HL-60/S4 (cell line): ENCODE data around the gene ZNF526.

Experiments
- in situ Hi-C: fragments of 300-500 bp; cut with MboI; formaldehyde crosslinking; loops from 2 replicates; pipeline ENCODE4 v1.14.3; 2022; ENCODE audit warnings: low sequenced_read_pairs

ZNF526 gene

GRCh38 chr19:42220751-42221097 lies 612 bp downstream of the ZNF526 start:
- in situ Hi-C loops: no loop called here

GRCh38 chr19:42224940-42225717 lies 5.0 kb downstream of the ZNF526 start:
- in situ Hi-C loops: no loop called here

GRCh38 chr19:42225718-42226292 lies 5.7 kb downstream of the ZNF526 start:
- in situ Hi-C loops: no loop called here

- in situ Hi-C loops: no loop called here
These were observed 6.8 kb downstream of the ZNF526 start for GRCh38 chr19:42226886-42227285.

- in situ Hi-C loops: no loop called here
These were observed 8.5 kb downstream of the ZNF526 start for GRCh38 chr19:42228641-42229040.

- in situ Hi-C loops: no loop called here
These were observed 9.3 kb downstream of the ZNF526 start for GRCh38 chr19:42229301-42229854.

- in situ Hi-C loops: no loop called here
These were observed 9.8 kb downstream of the ZNF526 start for GRCh38 chr19:42229855-42230351.

- in situ Hi-C loops: no loop called here
These were observed 10.5 kb downstream of the ZNF526 start for GRCh38 chr19:42230571-42230970.

- in situ Hi-C loops: no loop called here
These were observed 12.3 kb downstream of the ZNF526 start for GRCh38 chr19:42232435-42232834.

GRCh38 chr19:42233106-42233505 lies 13.0 kb downstream of the ZNF526 start:
- in situ Hi-C loops: no loop called here

- in situ Hi-C loops: no loop called here
These were observed 13.7 kb downstream of the ZNF526 start for GRCh38 chr19:42233678-42234292.

- in situ Hi-C loops: no loop called here
These were observed 14.3 kb downstream of the ZNF526 start for GRCh38 chr19:42234364-42234763.

GRCh38 chr19:42235181-42235580 lies 15.1 kb downstream of the ZNF526 start:
- in situ Hi-C loops: no loop called here

GRCh38 chr19:42239544-42240220 lies 19.6 kb downstream of the ZNF526 start:
- in situ Hi-C loops: no loop called here

- in situ Hi-C loops: no loop called here
These were observed 21.2 kb downstream of the ZNF526 start for GRCh38 chr19:42241279-42241678.

GRCh38 chr19:42242069-42242511 lies 22.0 kb downstream of the ZNF526 start:
- in situ Hi-C loops: no loop called here

- in situ Hi-C loops: no loop called here
These were observed 22.6 kb downstream of the ZNF526 start, which contains the start of gene GSK3A for GRCh38 chr19:42242512-42243409. TSS of gene GSK3A (minus strand) at chr19:42242602. CDS start at chr19:42242465, 137 bp downstream.

- in situ Hi-C loops: no loop called here
These were observed 24.5 kb downstream of the ZNF526 start for GRCh38 chr19:42244347-42245220.

GRCh38 chr19:42245231-42245630 lies 25.1 kb downstream of the ZNF526 start:
- in situ Hi-C loops: no loop called here
